ENCODE data around the gene PPP2R2C.

DNA sequence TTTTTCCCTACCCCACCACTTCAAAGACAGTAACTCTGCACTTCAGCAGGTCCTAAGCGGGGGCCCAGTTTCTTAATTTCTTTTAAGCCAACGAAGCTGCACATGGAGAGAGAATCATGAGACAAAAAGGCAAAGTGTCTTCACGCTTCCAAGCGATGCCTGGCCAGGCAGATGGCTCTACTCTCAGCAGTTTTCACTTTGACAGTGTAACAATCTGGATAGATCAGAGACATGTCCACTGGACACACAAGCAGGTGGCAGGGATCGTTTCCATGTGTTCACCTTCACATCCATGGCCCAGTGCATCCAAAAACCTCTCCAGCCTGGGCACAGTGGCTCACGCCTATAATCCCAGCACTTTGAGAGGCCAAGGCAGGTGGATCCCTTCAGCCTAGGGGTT lies 27.8 kb downstream of the PPP2R2C start:
- TF ChIP-seq, protein P1, sequence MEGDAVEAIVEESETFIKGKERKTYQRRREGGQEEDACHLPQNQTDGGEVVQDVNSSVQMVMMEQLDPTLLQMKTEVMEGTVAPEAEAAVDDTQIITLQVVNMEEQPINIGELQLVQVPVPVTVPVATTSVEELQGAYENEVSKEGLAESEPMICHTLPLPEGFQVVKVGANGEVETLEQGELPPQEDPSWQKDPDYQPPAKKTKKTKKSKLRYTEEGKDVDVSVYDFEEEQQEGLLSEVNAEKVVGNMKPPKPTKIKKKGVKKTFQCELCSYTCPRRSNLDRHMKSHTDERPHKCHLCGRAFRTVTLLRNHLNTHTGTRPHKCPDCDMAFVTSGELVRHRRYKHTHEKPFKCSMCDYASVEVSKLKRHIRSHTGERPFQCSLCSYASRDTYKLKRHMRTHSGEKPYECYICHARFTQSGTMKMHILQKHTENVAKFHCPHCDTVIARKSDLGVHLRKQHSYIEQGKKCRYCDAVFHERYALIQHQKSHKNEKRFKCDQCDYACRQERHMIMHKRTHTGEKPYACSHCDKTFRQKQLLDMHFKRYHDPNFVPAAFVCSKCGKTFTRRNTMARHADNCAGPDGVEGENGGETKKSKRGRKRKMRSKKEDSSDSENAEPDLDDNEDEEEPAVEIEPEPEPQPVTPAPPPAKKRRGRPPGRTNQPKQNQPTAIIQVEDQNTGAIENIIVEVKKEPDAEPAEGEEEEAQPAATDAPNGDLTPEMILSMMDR (conservative IDR thresholded peaks at IDR 0.05 in 1 of 2, IDR thresholded peaks at IDR 0.05 in 1 of 2; ENCODE audit: extremely low read depth in 1 of 2, insufficient read depth in 1 of 2, low read depth in 1 of 2, low read length in 2 of 2), result no peak
- TF ChIP-seq EZH2 (IDR thresholded peaks at IDR 0.05; ENCODE audit: borderline replicate concordance, low read length), result no peak

Data from mammary epithelial cell (primary cell).